ENCODE data around the gene CHCHD1. TPM values are rescaled to one million over a fixed set of nuclear protein-coding genes. Genes with fewer than 3 reads are reported as not detected.

Gene CHCHD1
- polyA plus RNA-seq, 2 of the 4 experiments (the other 2 are of a cell fraction), result 75.4 to 80.6 TPM

DNA sequence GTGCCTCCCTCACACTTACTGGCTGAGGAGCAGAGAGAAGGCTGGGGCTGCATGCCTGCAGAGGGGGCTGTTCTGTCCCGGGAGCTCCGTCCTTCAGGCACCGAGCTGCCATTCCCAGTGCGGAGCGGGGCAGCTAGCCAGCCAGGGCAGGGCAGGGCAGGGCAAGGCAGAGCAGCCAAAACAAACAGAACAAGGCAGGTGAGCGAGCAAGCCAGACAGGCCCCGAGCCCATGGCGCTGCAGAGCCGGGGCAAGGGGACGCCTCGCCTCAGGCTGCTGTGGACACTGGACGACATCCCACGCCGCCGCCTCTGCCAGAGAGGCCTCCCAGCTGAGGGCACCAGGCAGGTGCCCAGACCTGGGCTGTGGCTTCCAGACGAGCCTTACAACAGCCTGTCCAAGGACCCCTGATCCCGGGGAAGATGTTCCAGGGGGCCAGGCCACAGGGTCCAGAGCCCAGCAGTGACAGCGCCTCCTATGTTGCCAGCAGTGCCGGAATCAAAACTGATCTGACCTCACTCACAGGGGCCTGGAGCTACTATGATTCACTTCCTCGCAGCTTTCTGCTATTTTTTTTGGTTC lies 37.8 kb downstream of the CHCHD1 start:
- no peak for DNase-seq (ENCODE audit: low read depth in 1 of 2, low spot score in 1 of 2)
- Histone ChIP-seq H3K4me2 (no peak overlapping the region), H3K4me3 (no peak overlapping the region)

GRCh38 chr10:73823391-73823790 lies 41.5 kb downstream of the CHCHD1 start:
- Histone ChIP-seq H3K4me1 (0 out of 3 replicates have a peak, but pooled peaks cover 3% of the 10 kb centered on the region), H3K27ac (no peak overlapping the region), H3K4me2 (no peak overlapping the region), H3K4me3 (no peak overlapping the region), H3K9me3 (no peaks in the 10 kb centered on the region)
- ChIA-PET CTCF (interaction anchor here (1.2 to 2.7 kb wide), 3 partner anchors 26 to 117 kb away, joined by 3 to 9 read pairs (median 8); no protein-coding TSS in a partner anchor), POLR2A (no interaction called here)
- TF ChIP-seq NR3C1 (IDR thresholded peaks at IDR 0.05) (no peak), CBX8 (IDR thresholded peaks at IDR 0.05) (no peak)
- no peak for DNase-seq (ENCODE audit: low read depth in 1 of 2, low spot score in 1 of 2)
- ATAC-seq, result no peak
- 95% methylated on average over 7 of the region's 7 CpGs for WGBS (ENCODE audit: missing lambda C conversion rate)
- no peak for FAIRE-seq

More for the DNA sequence above, 37.8 kb downstream of the CHCHD1 start:
- Histone ChIP-seq H3K9me3 (no peaks in the 10 kb centered on the region), H3K4me1 (no peaks in the 10 kb centered on the region), H3K27ac (no peak overlapping the region)
- TF ChIP-seq HOXA7 (CRISPR knock-in tag; IDR thresholded peaks at IDR 0.05), result no peak
- no peak for TF ChIP-seq ZNF302 (CRISPR knock-in tag; IDR thresholded peaks at IDR 0.05)
- TF ChIP-seq ELK1 (IDR thresholded peaks at IDR 0.05; ENCODE audit: low read depth, low read length), result no peak
- no peak for TF ChIP-seq SREBF2 (IDR thresholded peaks at IDR 0.05)
- no peak for TF ChIP-seq ZC3H11A (IDR thresholded peaks at IDR 0.05)
- TF ChIP-seq HDAC2 (IDR thresholded peaks at IDR 0.05), result no peak
- no peak for TF ChIP-seq MAFK (IDR thresholded peaks at IDR 0.05; ENCODE audit: partially characterized antibody)
- no peak for TF ChIP-seq SMC3 (IDR thresholded peaks at IDR 0.05)
- no peak for TF ChIP-seq MYC (IDR thresholded peaks at IDR 0.05; ENCODE audit: borderline replicate concordance, low read length)
- TF ChIP-seq NFE2L2 (conservative IDR thresholded peaks at IDR 0.05; ENCODE audit: low read length), result no peak
- no peak for TF ChIP-seq BCL3 (IDR thresholded peaks at IDR 0.05)
- no peak for TF ChIP-seq PHF8 (IDR thresholded peaks at IDR 0.05; ENCODE audit: borderline replicate concordance, low read depth)
- no peak for TF ChIP-seq RCOR1 (IDR thresholded peaks at IDR 0.05; ENCODE audit: low read depth, low read length)
- no peak for TF ChIP-seq EHF (CRISPR knock-in tag; IDR thresholded peaks at IDR 0.05)
- no peak for TF ChIP-seq JUN (IDR thresholded peaks at IDR 0.05)
- no peak for TF ChIP-seq BHLHE40 (IDR thresholded peaks at IDR 0.05; ENCODE audit: low read depth, low read length)
- POLR2A ChIA-PET, result no interaction called here
- FAIRE-seq, result no peak
- peak; percentile 14 to 45; a peak in 3 of 6 replicates for ATAC-seq
- 83% methylated on average over 18 of the region's 20 CpGs for WGBS (ENCODE audit: missing lambda C conversion rate)
- CTCF ChIA-PET, result interaction anchor here (1.0 to 2.5 kb wide), 6 partner anchors 8 to 331 kb away, joined by 3 to 12 read pairs (median 5); partner anchors contain the start of gene AP3M1

GRCh38 chr10:73824146-73824725 lies 42.4 kb downstream of the CHCHD1 start:
- no peak overlapping the region for H3K4me3 ChIP-seq
- DNase-seq (ENCODE audit: low read depth in 1 of 2, low spot score in 1 of 2), result no peak
- 91% methylated on average over 14 of the region's 14 CpGs for WGBS (ENCODE audit: missing lambda C conversion rate)
- ChIA-PET POLR2A (no interaction called here), CTCF (interaction anchor here (0.6 to 1.7 kb wide), 4 partner anchors 13 to 668 kb away, joined by 3 to 9 read pairs (median 4); no protein-coding TSS in a partner anchor)
- no peaks in the 10 kb centered on the region for H3K9me3 ChIP-seq
- H3K4me2 ChIP-seq, result no peak overlapping the region
- no peak for FAIRE-seq
- no peak overlapping the region for H3K27ac ChIP-seq
- 0 out of 3 replicates have a peak, but pooled peaks cover 3% of the 10 kb centered on the region for H3K4me1 ChIP-seq
- no peak for ATAC-seq
- TF ChIP-seq HOXB13 (CRISPR knock-in tag; IDR thresholded peaks at IDR 0.05; ENCODE audit: low read depth) (no peak), EP300 (IDR thresholded peaks at IDR 0.05) (no peak), POLR2AphosphoS2 (conservative IDR thresholded peaks at IDR 0.05; ENCODE audit: low read length) (no peak), CHD2 (IDR thresholded peaks at IDR 0.05; ENCODE audit: low read length, partially characterized antibody) (no peak), HEYL (CRISPR knock-in tag; IDR thresholded peaks at IDR 0.05) (no peak), FOSL2 (IDR thresholded peaks at IDR 0.05) (no peak), FOSL2 (CRISPR knock-in tag; IDR thresholded peaks at IDR 0.05) (no peak), ELK1 (IDR thresholded peaks at IDR 0.05; ENCODE audit: low read depth, low read length) (no peak), NR3C1 (IDR thresholded peaks at IDR 0.05) (no peak), USF2 (IDR thresholded peaks at IDR 0.05) (no peak), ZFP36 (IDR thresholded peaks at IDR 0.05; ENCODE audit: borderline replicate concordance, partially characterized antibody) (no peak), TFCP2L1 (CRISPR knock-in tag; IDR thresholded peaks at IDR 0.05) (no peak)
- TF ChIP-seq, protein P1, sequence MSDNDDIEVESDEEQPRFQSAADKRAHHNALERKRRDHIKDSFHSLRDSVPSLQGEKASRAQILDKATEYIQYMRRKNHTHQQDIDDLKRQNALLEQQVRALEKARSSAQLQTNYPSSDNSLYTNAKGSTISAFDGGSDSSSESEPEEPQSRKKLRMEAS (IDR thresholded peaks at IDR 0.05), result no peak
- TF ChIP-seq, protein P2, sequence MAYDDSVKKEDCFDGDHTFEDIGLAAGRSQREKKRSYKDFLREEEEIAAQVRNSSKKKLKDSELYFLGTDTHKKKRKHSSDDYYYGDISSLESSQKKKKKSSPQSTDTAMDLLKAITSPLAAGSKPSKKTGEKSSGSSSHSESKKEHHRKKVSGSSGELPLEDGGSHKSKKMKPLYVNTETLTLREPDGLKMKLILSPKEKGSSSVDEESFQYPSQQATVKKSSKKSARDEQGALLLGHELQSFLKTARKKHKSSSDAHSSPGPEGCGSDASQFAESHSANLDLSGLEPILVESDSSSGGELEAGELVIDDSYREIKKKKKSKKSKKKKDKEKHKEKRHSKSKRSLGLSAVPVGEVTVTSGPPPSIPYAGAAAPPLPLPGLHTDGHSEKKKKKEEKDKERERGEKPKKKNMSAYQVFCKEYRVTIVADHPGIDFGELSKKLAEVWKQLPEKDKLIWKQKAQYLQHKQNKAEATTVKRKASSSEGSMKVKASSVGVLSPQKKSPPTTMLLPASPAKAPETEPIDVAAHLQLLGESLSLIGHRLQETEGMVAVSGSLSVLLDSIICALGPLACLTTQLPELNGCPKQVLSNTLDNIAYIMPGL (CRISPR knock-in tag; IDR thresholded peaks at IDR 0.05; ENCODE audit: borderline replicate concordance), result no peak

All from A549 (cell line).